ENCODE results near the gene PLEKHM3. TPM values are rescaled to one million over a fixed set of nuclear protein-coding genes. Genes with fewer than 3 reads are reported as not detected.
A peak's percentile ranks its signal among the peaks of the same experiment; 100 is the strongest.

The PLEKHM3 gene
- total and polyA plus RNA-seq, 2 of the 13 experiments (the other 11 are each of a cell fraction or from before 2014, with no cell fraction given): 4.5 to 4.7 TPM

DNA sequence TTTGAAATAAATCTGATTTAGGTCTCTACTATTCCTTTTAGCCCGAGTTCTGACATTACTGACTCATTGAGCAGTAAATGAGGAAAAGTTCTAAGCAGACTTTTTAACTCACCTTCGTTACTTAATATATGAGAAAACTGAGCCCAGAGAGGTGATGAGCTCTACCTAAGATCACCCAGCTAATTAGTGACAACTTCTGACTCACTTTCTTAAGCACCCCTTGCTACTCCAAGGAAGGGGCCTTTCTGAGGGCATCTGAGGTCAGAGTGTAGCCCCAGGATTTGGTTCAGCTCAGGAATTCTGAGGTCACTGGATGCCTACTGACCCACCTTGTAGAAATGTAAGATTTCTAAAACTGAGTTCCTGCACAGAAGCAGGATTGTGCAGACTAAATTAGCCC lies 153.4 kb downstream of the PLEKHM3 start:
- TF ChIP-seq, protein P1, sequence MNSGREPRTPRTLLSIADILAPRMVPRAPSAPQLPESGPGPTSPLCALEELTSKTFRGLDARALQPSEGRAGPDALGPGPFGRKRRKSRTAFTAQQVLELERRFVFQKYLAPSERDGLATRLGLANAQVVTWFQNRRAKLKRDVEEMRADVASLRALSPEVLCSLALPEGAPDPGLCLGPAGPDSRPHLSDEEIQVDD (CRISPR knock-in tag; IDR thresholded peaks at IDR 0.05; ENCODE audit: borderline replicate concordance): no peak
- TF ChIP-seq, protein P2, sequence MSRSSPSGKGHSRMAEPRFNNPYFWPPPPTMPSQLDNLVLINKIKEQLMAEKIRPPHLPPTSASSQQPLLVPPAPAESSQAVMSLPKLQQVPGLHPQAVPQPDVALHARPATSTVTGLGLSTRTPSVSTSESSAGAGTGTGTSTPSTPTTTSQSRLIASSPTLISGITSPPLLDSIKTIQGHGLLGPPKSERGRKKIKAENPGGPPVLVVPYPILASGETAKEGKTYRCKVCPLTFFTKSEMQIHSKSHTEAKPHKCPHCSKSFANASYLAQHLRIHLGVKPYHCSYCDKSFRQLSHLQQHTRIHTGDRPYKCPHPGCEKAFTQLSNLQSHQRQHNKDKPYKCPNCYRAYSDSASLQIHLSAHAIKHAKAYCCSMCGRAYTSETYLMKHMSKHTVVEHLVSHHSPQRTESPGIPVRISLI (CRISPR knock-in tag; IDR thresholded peaks at IDR 0.05; ENCODE audit: borderline replicate concordance): no peak
- TF ChIP-seq, protein P3, sequence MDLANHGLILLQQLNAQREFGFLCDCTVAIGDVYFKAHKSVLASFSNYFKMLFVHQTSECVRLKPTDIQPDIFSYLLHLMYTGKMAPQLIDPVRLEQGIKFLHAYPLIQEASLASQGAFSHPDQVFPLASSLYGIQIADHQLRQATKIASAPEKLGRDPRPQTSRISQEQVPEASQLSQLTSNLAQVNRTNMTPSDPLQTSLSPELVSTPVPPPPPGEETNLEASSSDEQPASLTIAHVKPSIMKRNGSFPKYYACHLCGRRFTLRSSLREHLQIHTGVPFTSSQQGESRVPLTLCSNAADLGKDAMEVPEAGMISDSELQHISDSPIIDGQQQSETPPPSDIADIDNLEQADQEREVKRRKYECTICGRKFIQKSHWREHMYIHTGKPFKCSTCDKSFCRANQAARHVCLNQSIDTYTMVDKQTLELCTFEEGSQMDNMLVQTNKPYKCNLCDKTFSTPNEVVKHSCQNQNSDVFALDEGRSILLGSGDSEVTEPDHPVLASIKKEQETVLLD (CRISPR knock-in tag; IDR thresholded peaks at IDR 0.05; ENCODE audit: low read depth): no peak
- Histone ChIP-seq H3K4me3 (replicated peaks in 1 of 3; ENCODE audit: insufficient read depth in 1 of 3, low read depth in 2 of 3, low read length in 3 of 3) (no peak overlapping the region), H3K79me2 (ENCODE audit: insufficient read depth, low read length) (no peaks in the 10 kb centered on the region), H3K4me2 (ENCODE audit: low read depth, low read length) (no peak overlapping the region), H3K36me3 (replicated peaks in 1 of 2; ENCODE audit: control insufficient read depth in 1 of 2, insufficient read depth in 2 of 2, low read length in 2 of 2) (no peaks in the 10 kb centered on the region), H2AFZ (ENCODE audit: low read length) (no peak overlapping the region), H3K27me3 (ENCODE audit: control insufficient read depth in 1 of 2, insufficient read depth in 2 of 2, low read length in 2 of 2) (no peaks in the 10 kb centered on the region), H4K20me1 (ENCODE audit: insufficient read depth, low read length) (no peaks in the 10 kb centered on the region), H3K27ac (ENCODE audit: extremely low read length, insufficient read depth, low read length) (peak overlapping the region; percentile 81), H3K9ac (ENCODE audit: insufficient read depth, low read depth, low read length) (no peak overlapping the region), H3K9me3 (ENCODE audit: low read length) (no peaks in the 10 kb centered on the region), H3K4me1 (ENCODE audit: insufficient read depth, low read length) (peaks cover 75% of the 10 kb centered on the region)
- ChIA-PET CTCF (ENCODE audit: low intra/inter-chr PET ratio, low total read pairs) (no interaction called here), POLR2A (interaction anchor here (0.8 to 5.5 kb wide), 8 partner anchors 8 to 107 kb away, joined by 3 to 158 read pairs (median 21); partner anchors contain the start of gene FZD5)
- BruUV-seq (replicated peaks): no TSS peak
- intact Hi-C loops (cut with micrococcal nuclease; ENCODE audit: unreplicated experiment): loop anchor here (2.0 kb wide), 5 partner anchors 55 to 163 kb away; no protein-coding TSS in a partner anchor
- WGBS (ENCODE audit: low lambda C conversion rate): 97% methylated on average over 2 of the region's 2 CpGs
- ATAC-seq (no peak), DNase-seq (ENCODE audit: low spot score) (no peak), FAIRE-seq (no peak)
- in situ Hi-C loops (cut with HindIII; ENCODE audit: extremely low pct_ligation_motif_present, low pct_unique_long_range_greater_than_20kb): no loop called here

DNA sequence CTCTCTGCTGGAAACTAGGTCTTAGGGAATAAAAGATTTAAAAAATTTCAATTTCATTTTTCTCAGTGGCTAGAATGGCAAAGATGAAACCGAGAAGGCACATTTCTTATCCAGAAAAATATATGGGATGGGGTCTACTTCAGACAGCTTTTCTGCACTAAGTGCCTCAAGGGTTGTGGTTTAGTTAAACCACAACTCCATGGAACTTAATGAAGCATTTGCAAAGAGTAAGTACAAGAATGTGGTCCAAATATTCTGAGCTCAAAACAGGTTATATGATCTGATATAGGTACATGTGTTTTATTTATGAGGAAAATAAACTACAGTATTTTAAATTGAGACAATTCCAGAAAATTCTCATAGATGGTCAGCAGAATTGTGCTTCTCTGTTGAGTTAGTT lies 153.8 kb downstream of the PLEKHM3 start:
- Histone ChIP-seq H3K9ac (ENCODE audit: insufficient read depth, low read depth, low read length) (no peak overlapping the region), H3K4me1 (ENCODE audit: insufficient read depth, low read length) (peaks cover 71% of the 10 kb centered on the region), H3K4me3 (replicated peaks in 1 of 3; ENCODE audit: insufficient read depth in 1 of 3, low read depth in 2 of 3, low read length in 3 of 3) (no peak overlapping the region), H3K4me2 (ENCODE audit: low read depth, low read length) (no peak overlapping the region), H3K36me3 (replicated peaks in 1 of 2; ENCODE audit: control insufficient read depth in 1 of 2, insufficient read depth in 2 of 2, low read length in 2 of 2) (no peaks in the 10 kb centered on the region), H3K79me2 (ENCODE audit: insufficient read depth, low read length) (no peaks in the 10 kb centered on the region), H2AFZ (ENCODE audit: low read length) (no peak overlapping the region), H3K27me3 (ENCODE audit: control insufficient read depth in 1 of 2, insufficient read depth in 2 of 2, low read length in 2 of 2) (no peaks in the 10 kb centered on the region), H3K27ac (ENCODE audit: extremely low read length, insufficient read depth, low read length) (peak overlapping the region; percentile 81), H4K20me1 (ENCODE audit: insufficient read depth, low read length) (no peaks in the 10 kb centered on the region), H3K9me3 (ENCODE audit: low read length) (no peaks in the 10 kb centered on the region)
- no peak for TF ChIP-seq ZNF747 (CRISPR knock-in tag; IDR thresholded peaks at IDR 0.05; ENCODE audit: borderline replicate concordance)
- TF ChIP-seq, protein P4, sequence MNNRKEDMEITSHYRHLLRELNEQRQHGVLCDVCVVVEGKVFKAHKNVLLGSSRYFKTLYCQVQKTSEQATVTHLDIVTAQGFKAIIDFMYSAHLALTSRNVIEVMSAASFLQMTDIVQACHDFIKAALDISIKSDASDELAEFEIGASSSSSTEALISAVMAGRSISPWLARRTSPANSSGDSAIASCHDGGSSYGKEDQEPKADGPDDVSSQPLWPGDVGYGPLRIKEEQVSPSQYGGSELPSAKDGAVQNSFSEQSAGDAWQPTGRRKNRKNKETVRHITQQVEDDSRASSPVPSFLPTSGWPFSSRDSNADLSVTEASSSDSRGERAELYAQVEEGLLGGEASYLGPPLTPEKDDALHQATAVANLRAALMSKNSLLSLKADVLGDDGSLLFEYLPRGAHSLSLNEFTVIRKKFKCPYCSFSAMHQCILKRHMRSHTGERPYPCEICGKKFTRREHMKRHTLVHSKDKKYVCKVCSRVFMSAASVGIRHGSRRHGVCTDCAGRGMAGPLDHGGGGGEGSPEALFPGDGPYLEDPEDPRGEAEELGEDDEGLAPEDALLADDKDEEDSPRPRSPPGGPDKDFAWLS (CRISPR knock-in tag; IDR thresholded peaks at IDR 0.05; ENCODE audit: borderline replicate concordance): no peak
- TF ChIP-seq FOSL1 (CRISPR knock-in tag; IDR thresholded peaks at IDR 0.05; ENCODE audit: borderline replicate concordance): no peak
- no peak for TF ChIP-seq ZNF260 (CRISPR knock-in tag; IDR thresholded peaks at IDR 0.05; ENCODE audit: borderline replicate concordance, low read depth)
- TF ChIP-seq SP2 (CRISPR knock-in tag; IDR thresholded peaks at IDR 0.05): no peak
- 95% methylated on average over 1 of the region's 1 CpG for WGBS (ENCODE audit: low lambda C conversion rate)
- ChIA-PET CTCF (ENCODE audit: low intra/inter-chr PET ratio, low total read pairs) (no interaction called here), POLR2A (interaction anchor here (0.8 to 5.5 kb wide), 14 partner anchors 8 to 106 kb away, joined by 3 to 158 read pairs (median 14); partner anchors contain the start of gene FZD5)
- in situ Hi-C loops (cut with HindIII; ENCODE audit: extremely low pct_ligation_motif_present, low pct_unique_long_range_greater_than_20kb): no loop called here
- no TSS peak for BruUV-seq (replicated peaks)
- DNase-seq (ENCODE audit: low spot score) (no peak), ATAC-seq (no peak), FAIRE-seq (no peak)
- intact Hi-C loops (cut with micrococcal nuclease; ENCODE audit: unreplicated experiment): loop anchor here (2.0 kb wide), 5 partner anchors 55 to 163 kb away; no protein-coding TSS in a partner anchor

All from HepG2 (cell line).